ENCODE results near the gene SERGEF.

Gene SERGEF

GRCh38 chr11:17814546-17814945, 198.3 kb downstream of the SERGEF start:
- DNase-seq (ENCODE audit: extremely low read depth, insufficient read length): no peak
- Histone ChIP-seq H3K4me3 (replicated peaks; ENCODE audit: low read depth, low read length) (no peak overlapping the region), H3K36me3 (ENCODE audit: control insufficient read depth, insufficient read depth, low read length) (no peaks in the 10 kb centered on the region), H3K27me3 (replicated peaks; ENCODE audit: control insufficient read depth, insufficient read depth, low read length) (no peaks in the 10 kb centered on the region)
- TF ChIP-seq CTCF (IDR thresholded peaks at IDR 0.05; ENCODE audit: insufficient read depth, low read length, poor library complexity, severe bottlenecking): no peak

GRCh38 chr11:17813391-17814059, 199.3 kb downstream of the SERGEF start:
- TF ChIP-seq CTCF (IDR thresholded peaks at IDR 0.05; ENCODE audit: insufficient read depth, low read length, poor library complexity, severe bottlenecking): no peak
- H3K4me3 ChIP-seq (replicated peaks; ENCODE audit: low read depth, low read length): no peak overlapping the region
- no peaks in the 10 kb centered on the region for H3K36me3 ChIP-seq (ENCODE audit: control insufficient read depth, insufficient read depth, low read length)
- DNase-seq (ENCODE audit: extremely low read depth, insufficient read length): no peak
- H3K27me3 ChIP-seq (replicated peaks; ENCODE audit: control insufficient read depth, insufficient read depth, low read length): no peaks in the 10 kb centered on the region

- no peak for DNase-seq (ENCODE audit: extremely low read depth, insufficient read length)
- H3K36me3 ChIP-seq (ENCODE audit: control insufficient read depth, insufficient read depth, low read length): no peaks in the 10 kb centered on the region
Measured at GRCh38 chr11:17812865-17813187, 200.0 kb downstream of the SERGEF start.

GRCh38 chr11:17812091-17812864, 200.6 kb downstream of the SERGEF start:
- H3K36me3 ChIP-seq (ENCODE audit: control insufficient read depth, insufficient read depth, low read length): no peaks in the 10 kb centered on the region
- H3K4me3 ChIP-seq (replicated peaks; ENCODE audit: low read depth, low read length): no peak overlapping the region
- no peak for DNase-seq (ENCODE audit: extremely low read depth, insufficient read length)
- TF ChIP-seq CTCF (IDR thresholded peaks at IDR 0.05; ENCODE audit: insufficient read depth, low read length, poor library complexity, severe bottlenecking): no peak
- H3K27me3 ChIP-seq (replicated peaks; ENCODE audit: control insufficient read depth, insufficient read depth, low read length): no peaks in the 10 kb centered on the region

More at GRCh38 chr11:17812865-17813187, 200.0 kb downstream of the SERGEF start:
- Histone ChIP-seq H3K4me3 (replicated peaks; ENCODE audit: low read depth, low read length) (no peak overlapping the region), H3K27me3 (replicated peaks; ENCODE audit: control insufficient read depth, insufficient read depth, low read length) (no peaks in the 10 kb centered on the region)
- no peak for TF ChIP-seq CTCF (IDR thresholded peaks at IDR 0.05; ENCODE audit: insufficient read depth, low read length, poor library complexity, severe bottlenecking)

- no peaks in the 10 kb centered on the region for H3K27me3 ChIP-seq (replicated peaks; ENCODE audit: control insufficient read depth, insufficient read depth, low read length)
- no peak for TF ChIP-seq CTCF (IDR thresholded peaks at IDR 0.05; ENCODE audit: insufficient read depth, low read length, poor library complexity, severe bottlenecking)
- H3K36me3 ChIP-seq (ENCODE audit: control insufficient read depth, insufficient read depth, low read length): no peaks in the 10 kb centered on the region
- no peak overlapping the region for H3K4me3 ChIP-seq (replicated peaks; ENCODE audit: low read depth, low read length)
- DNase-seq (ENCODE audit: extremely low read depth, insufficient read length): no peak
Measured at GRCh38 chr11:17811352-17811751, 201.5 kb downstream of the SERGEF start.
